ENCODE results near the gene SELENOO. TPM values are rescaled to one million over a fixed set of nuclear protein-coding genes. Genes with fewer than 3 reads are reported as not detected.

Gene SELENOO
- total RNA-seq, 1 donor from 2014 or later: 25.0 TPM

- no peak overlapping the region for H3K4me3 Mint-ChIP-seq (ENCODE audit: unreplicated experiment)
- no peak overlapping the region for H3K27ac Mint-ChIP-seq (ENCODE audit: unreplicated experiment)
Observed at GRCh38 chr22:50179937-50180726, 20.7 kb upstream of the SELENOO start.

GRCh38 chr22:50180727-50181521, 19.9 kb upstream of the SELENOO start:
- no peaks in the 10 kb centered on the region for H3K36me3 Mint-ChIP-seq (ENCODE audit: unreplicated experiment)
- H3K4me3 Mint-ChIP-seq (ENCODE audit: unreplicated experiment): no peak overlapping the region
- DNase-seq (ENCODE audit: extremely low spot score, unreplicated experiment): no peak
- no peak for TF ChIP-seq CTCF (IDR thresholded peaks at IDR 0.05)
- H3K4me1 Mint-ChIP-seq (ENCODE audit: unreplicated experiment): peaks cover 8% of the 10 kb centered on the region
- H3K27ac Mint-ChIP-seq (ENCODE audit: unreplicated experiment): no peak overlapping the region
- H3K9me3 Mint-ChIP-seq (ENCODE audit: unreplicated experiment): no peaks in the 10 kb centered on the region
- no peaks in the 10 kb centered on the region for H3K27me3 Mint-ChIP-seq (ENCODE audit: unreplicated experiment)

More at GRCh38 chr22:50179937-50180726, 20.7 kb upstream of the SELENOO start:
- H3K36me3 Mint-ChIP-seq (ENCODE audit: unreplicated experiment): no peaks in the 10 kb centered on the region
- no peaks in the 10 kb centered on the region for H3K9me3 Mint-ChIP-seq (ENCODE audit: unreplicated experiment)
- no peaks in the 10 kb centered on the region for H3K27me3 Mint-ChIP-seq (ENCODE audit: unreplicated experiment)
- no peak for DNase-seq (ENCODE audit: extremely low spot score, unreplicated experiment)
- no peak for TF ChIP-seq CTCF (IDR thresholded peaks at IDR 0.05)
- peaks cover 6% of the 10 kb centered on the region for H3K4me1 Mint-ChIP-seq (ENCODE audit: unreplicated experiment)

DNA sequence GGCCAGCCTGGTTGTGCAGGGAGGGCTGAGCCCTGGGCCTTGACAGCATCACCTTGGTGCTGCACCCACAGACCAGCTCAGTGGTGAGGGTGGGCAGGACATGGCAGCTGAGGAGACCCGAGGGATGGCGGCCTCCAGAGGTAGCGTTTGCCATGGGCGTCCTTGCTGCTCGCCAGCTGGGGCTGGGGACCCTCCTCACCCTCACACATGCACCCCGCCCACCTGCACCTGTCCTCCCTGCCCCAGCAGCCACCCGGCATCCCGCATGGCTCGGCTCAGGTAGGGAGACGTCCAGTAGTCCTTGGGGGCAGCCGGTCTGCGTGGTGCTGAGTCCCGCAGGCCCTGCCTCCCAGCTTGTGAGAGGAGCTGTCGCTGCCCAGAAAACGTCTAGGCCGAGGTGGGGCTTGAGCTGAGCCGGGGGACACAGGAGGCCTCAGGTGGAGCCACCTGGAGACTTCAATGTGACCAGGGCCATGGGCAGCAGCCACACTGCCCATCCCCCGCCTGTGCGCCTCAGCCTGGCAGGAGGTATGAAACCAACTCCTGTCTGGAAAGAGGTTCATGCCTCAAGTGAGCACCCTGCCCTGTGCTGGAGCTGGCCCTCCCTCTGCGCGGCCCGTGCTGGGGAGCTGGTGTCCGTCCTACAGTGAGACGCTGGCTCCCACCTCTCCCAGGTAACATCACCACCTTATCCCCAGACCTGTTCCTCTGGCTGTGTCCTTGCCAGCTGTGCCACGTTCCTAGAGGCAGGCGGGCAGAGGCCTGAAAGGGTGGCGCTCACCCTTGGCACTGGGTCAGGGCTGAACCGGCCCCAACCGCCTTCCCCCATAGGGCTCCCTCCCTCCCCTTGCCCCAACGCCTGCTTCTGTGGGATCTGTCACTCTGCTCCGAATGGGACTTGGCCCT, 18.4 kb upstream of the SELENOO start:
- no peak overlapping the region for H3K27ac Mint-ChIP-seq (ENCODE audit: unreplicated experiment)
- peaks cover 13% of the 10 kb centered on the region for H3K4me1 Mint-ChIP-seq (ENCODE audit: unreplicated experiment)
- TF ChIP-seq CTCF (IDR thresholded peaks at IDR 0.05): no peak
- H3K9me3 Mint-ChIP-seq (ENCODE audit: unreplicated experiment): no peaks in the 10 kb centered on the region
- no peaks in the 10 kb centered on the region for H3K27me3 Mint-ChIP-seq (ENCODE audit: unreplicated experiment)
- no peak for DNase-seq (ENCODE audit: extremely low spot score, unreplicated experiment)
- H3K4me3 Mint-ChIP-seq (ENCODE audit: unreplicated experiment): no peak overlapping the region
- no peaks in the 10 kb centered on the region for H3K36me3 Mint-ChIP-seq (ENCODE audit: unreplicated experiment)

DNA sequence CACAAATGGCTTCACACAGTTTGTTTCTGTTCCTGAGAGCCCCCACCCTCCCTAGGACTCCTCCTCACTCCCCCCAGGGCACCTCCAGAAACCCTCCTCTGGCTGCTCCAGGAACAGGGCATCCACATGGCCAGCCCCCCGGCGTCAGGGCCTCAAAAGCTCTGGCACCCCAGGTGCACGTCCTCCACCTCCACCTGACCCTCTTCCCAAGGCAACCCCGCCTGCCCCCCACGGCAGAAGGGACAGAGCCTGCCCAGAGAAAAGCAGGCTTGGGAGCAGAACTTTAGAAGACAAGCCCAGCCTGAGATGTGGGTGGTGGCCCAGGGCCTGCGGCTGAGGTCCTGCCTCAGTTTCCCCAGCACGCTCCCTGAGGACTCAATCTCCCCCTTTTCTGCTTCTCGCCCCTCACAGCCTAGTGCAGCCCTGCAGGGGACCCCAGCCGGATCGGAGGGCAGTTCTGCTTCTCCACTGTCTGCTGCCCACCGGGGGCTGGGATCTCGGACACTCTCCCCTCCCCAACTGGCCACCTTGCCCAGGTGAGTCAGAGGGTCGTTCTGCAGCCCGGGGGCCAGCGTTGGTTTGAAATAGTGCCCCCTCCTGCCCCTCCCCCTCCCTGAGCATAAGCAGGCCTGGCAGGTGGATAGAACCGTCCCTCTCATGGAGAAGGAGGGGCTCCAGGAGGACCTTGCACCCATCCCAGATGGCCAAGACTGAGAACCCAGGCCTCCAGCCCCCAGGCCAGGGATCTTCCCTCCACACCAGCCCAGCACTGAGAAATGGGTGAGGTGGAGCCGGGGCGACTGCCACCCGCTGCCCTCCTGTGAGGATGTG, 17.5 kb upstream of the SELENOO start:
- no peaks in the 10 kb centered on the region for H3K9me3 Mint-ChIP-seq (ENCODE audit: unreplicated experiment)
- no peak for DNase-seq (ENCODE audit: extremely low spot score, unreplicated experiment)
- no peaks in the 10 kb centered on the region for H3K27me3 Mint-ChIP-seq (ENCODE audit: unreplicated experiment)
- peaks cover 14% of the 10 kb centered on the region for H3K4me1 Mint-ChIP-seq (ENCODE audit: unreplicated experiment)
- TF ChIP-seq CTCF (IDR thresholded peaks at IDR 0.05): no peak
- no peaks in the 10 kb centered on the region for H3K36me3 Mint-ChIP-seq (ENCODE audit: unreplicated experiment)
- no peak overlapping the region for H3K4me3 Mint-ChIP-seq (ENCODE audit: unreplicated experiment)
- peak overlapping the region; percentile 38 for H3K27ac Mint-ChIP-seq (ENCODE audit: unreplicated experiment)
